Right lobe of liver (tissue), 4 donors: ENCODE measurements around the gene TMPRSS11A.

Experiments used
- CTCF ChIP-seq, 4 donors: fragments of 200-600 bp in 3 of 4; fragments of 450-650 bp in 1 of 4; IDR thresholded peaks; one replicate each; pipeline versions ENCODE4 v1.5.1 to v1.8.0; 2016 to 2022; ENCODE audit warnings: antibody characterized with exemption in 4 of 4, mild to moderate bottlenecking in 2 of 4
- POLR2A ChIP-seq: fragments of 450-650 bp; IDR thresholded peaks from one replicate; pipeline ENCODE4 v1.6.1; 2017; ENCODE audit warnings: antibody characterized with exemption, mild to moderate bottlenecking
- donor health status: DM: no; HTN: no; CAD: no.
- donor health status: DM: no; HTN: no; CAD: no.
- donor health status: DM: no; HTN: yes; CAD: no.

GRCh38 chr4:67929426-67929825 lies 33.9 kb downstream of the TMPRSS11A start:
- TF ChIP-seq POLR2A (no peak), CTCF (IDR thresholded peaks at IDR 0.05) (no peak)
